Central memory CD8-positive, alpha-beta T cell (primary cell): Measurements from ENCODE around the gene CSNK2A1.

Experiments used
- ATAC-seq: fragments of 150-1000 bp; cut with Tn5 transposase; replicated peaks from 2 replicates; pipeline ENCODE4 v1.10.0; 2022; ENCODE audit warnings: mild to moderate bottlenecking, moderate FRiP score, moderate number of reproducible peaks; ENCODE audit not compliant: poor library complexity, severe bottlenecking; ENCODE audit errors: extremely low read depth
- DNase-seq, 2 donors: peaks; one replicate each; pipeline ENCODE4 v3.0.0; 2021; ENCODE audit warnings: low spot score in 2 of 2
- H3K27ac Mint-ChIP-seq: one replicate; pipeline ENCODE4 v1.8.0; 2022; ENCODE audit warnings: low read depth, mild to moderate bottlenecking, moderate library complexity, mixed read lengths
- H3K27me3 Mint-ChIP-seq: one replicate; pipeline ENCODE4 v1.8.0; 2022; ENCODE audit warnings: mixed read lengths
- H3K36me3 Mint-ChIP-seq: one replicate; pipeline ENCODE4 v1.8.0; 2022; ENCODE audit warnings: mild to moderate bottlenecking, moderate library complexity, mixed read lengths; ENCODE audit not compliant: insufficient read depth
- H3K4me1 Mint-ChIP-seq: one replicate; pipeline ENCODE4 v1.8.0; 2022; ENCODE audit warnings: mixed read lengths
- H3K4me3 Mint-ChIP-seq: one replicate; pipeline ENCODE4 v1.8.0; 2022; ENCODE audit warnings: mild to moderate bottlenecking, moderate library complexity, mixed read lengths
- H3K9me3 Mint-ChIP-seq: one replicate; pipeline ENCODE4 v1.8.0; 2022; ENCODE audit warnings: mixed read lengths

Gene CSNK2A1

DNA sequence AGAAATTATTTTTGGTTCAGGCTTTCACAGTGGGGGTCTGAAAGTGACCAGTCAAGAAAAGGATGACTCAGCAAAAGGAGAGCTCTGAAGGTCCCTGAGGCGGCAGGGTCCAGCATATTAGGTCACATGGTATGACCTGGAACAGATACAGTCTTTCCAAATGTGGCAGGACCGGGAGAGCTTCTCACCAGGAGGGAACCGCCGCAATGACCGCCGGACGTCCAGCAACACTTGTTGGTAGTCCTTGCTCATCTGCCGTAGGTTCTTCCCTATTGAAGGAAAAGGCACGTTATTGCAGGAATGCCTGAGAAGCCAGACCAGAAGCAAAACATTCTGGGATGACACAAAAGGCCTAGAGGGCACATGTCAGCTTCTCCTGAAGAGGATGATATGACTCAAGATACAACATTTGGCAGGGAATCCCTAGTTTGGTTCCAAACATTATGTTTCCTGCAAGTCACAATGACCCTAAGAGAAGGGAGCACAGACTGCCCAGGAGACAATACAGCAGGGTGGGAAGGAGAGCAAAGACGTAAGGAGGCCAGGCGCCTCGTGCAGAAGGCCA is 98.6 kb downstream of the CSNK2A1 start:
- Mint-ChIP-seq H3K27me3 (no peaks in the 10 kb centered on the region), H3K36me3 (peaks cover 46% of the 10 kb centered on the region), H3K9me3 (no peaks in the 10 kb centered on the region), H3K4me3 (no peak overlapping the region), H3K27ac (no peak overlapping the region), H3K4me1 (peaks cover 20% of the 10 kb centered on the region)
- ATAC-seq: no peak
- DNase-seq: no peak

GRCh38 chr20:444117-444516 is 99.5 kb downstream of the CSNK2A1 start:
- Mint-ChIP-seq H3K36me3 (peaks cover 48% of the 10 kb centered on the region), H3K27ac (no peak overlapping the region), H3K27me3 (no peaks in the 10 kb centered on the region), H3K9me3 (no peaks in the 10 kb centered on the region), H3K4me3 (no peak overlapping the region), H3K4me1 (peaks cover 23% of the 10 kb centered on the region)
- no peak for ATAC-seq
- no peak for DNase-seq

GRCh38 chr20:443223-443775 is 100.3 kb downstream of the CSNK2A1 start:
- Mint-ChIP-seq H3K4me1 (peaks cover 31% of the 10 kb centered on the region), H3K9me3 (no peaks in the 10 kb centered on the region), H3K27me3 (no peaks in the 10 kb centered on the region), H3K4me3 (no peak overlapping the region), H3K27ac (no peak overlapping the region), H3K36me3 (peaks cover 48% of the 10 kb centered on the region)
- ATAC-seq (no peak), DNase-seq (no peak)

GRCh38 chr20:440636-441035 is 103.0 kb downstream of the CSNK2A1 start:
- DNase-seq (no peak), ATAC-seq (no peak)
- H3K36me3 Mint-ChIP-seq: peaks cover 47% of the 10 kb centered on the region
- H3K27ac Mint-ChIP-seq: no peak overlapping the region
- H3K4me1 Mint-ChIP-seq: peaks cover 47% of the 10 kb centered on the region
- no peaks in the 10 kb centered on the region for H3K9me3 Mint-ChIP-seq
- H3K27me3 Mint-ChIP-seq: no peaks in the 10 kb centered on the region
- H3K4me3 Mint-ChIP-seq: no peak overlapping the region

DNA sequence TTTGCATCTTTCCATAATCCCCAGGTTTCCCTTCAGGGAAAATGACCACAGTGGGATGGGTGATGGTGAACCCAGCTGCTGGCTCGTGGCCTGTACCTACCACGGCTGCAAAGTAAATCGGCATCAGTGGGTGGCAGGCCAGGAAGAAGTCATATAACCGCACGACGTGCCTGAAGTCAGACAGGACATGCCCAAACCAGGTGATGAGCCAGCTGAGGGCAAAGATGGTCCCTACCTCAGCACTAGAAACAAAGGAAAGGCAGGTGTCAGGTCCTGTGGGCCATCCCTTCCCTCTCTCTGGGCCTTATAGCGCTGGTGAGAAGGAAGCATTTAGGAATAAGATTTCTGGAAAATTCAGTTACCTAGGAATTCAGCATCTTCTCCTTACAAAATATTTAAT is 103.4 kb downstream of the CSNK2A1 start:
- DNase-seq (no peak), ATAC-seq (no peak)
- Mint-ChIP-seq H3K4me3 (peak overlapping the region; percentile 60), H3K9me3 (no peaks in the 10 kb centered on the region), H3K36me3 (peaks cover 49% of the 10 kb centered on the region), H3K27ac (no peak overlapping the region), H3K4me1 (peaks cover 51% of the 10 kb centered on the region), H3K27me3 (no peaks in the 10 kb centered on the region)

DNA sequence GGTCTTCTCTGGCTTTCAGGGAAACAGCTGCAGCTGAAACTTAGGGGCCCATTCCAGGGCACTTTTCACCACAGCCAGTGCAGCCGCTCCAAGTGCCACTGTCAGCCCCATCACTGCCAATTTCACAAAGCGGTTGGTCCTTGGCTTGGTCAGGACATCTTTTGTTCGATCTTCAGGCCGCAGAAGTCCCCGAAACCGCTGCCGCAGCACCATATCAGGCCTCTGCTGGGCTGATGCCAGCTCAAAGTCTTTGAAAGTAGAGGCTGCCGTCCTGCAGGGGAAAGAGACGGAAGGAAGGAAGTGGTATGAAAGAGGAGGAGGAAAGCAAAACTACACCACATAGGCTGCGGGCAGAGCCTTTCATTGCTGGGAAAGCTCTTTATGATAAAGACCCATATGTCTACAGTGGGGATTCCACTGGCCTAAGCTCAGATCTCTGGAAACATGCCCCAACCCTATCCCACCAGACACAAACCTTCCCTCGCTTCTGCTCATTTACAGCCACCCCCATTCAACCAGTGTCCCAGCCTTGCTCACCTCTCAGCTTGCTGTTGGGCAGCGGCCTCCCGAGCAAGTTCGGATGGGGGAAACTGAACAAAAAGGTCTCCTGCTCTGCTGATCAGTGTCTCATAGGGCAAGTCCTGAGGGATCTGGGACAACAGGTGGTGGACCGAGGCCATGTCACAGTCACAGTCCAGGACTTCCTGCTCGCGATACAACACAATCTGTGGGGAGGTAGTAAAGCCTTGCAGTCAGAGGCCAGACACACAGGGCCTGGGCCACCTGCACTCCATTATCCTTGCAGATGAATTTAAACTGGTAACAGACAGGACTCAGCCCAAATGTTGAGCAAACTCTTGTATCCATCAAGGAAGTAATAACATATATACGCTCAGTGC is 104.8 kb downstream of the CSNK2A1 start:
- peak overlapping the region; percentile 60 for H3K4me3 Mint-ChIP-seq
- DNase-seq: peak; percentile 48 to 61
- H3K36me3 Mint-ChIP-seq: peaks cover 42% of the 10 kb centered on the region
- peak overlapping the region; percentile 78 for H3K27ac Mint-ChIP-seq
- peaks cover 57% of the 10 kb centered on the region for H3K4me1 Mint-ChIP-seq
- peak; percentile 90 for ATAC-seq
- H3K27me3 Mint-ChIP-seq: no peaks in the 10 kb centered on the region
- no peaks in the 10 kb centered on the region for H3K9me3 Mint-ChIP-seq

- Mint-ChIP-seq H3K9me3 (no peaks in the 10 kb centered on the region), H3K27me3 (no peaks in the 10 kb centered on the region), H3K36me3 (peaks cover 39% of the 10 kb centered on the region), H3K27ac (peak overlapping the region; percentile 78), H3K4me3 (peak overlapping the region; percentile 60), H3K4me1 (peaks cover 62% of the 10 kb centered on the region)
- ATAC-seq: no peak
- DNase-seq: no peak
These were observed 105.7 kb downstream of the CSNK2A1 start for GRCh38 chr20:437787-438486.

DNA sequence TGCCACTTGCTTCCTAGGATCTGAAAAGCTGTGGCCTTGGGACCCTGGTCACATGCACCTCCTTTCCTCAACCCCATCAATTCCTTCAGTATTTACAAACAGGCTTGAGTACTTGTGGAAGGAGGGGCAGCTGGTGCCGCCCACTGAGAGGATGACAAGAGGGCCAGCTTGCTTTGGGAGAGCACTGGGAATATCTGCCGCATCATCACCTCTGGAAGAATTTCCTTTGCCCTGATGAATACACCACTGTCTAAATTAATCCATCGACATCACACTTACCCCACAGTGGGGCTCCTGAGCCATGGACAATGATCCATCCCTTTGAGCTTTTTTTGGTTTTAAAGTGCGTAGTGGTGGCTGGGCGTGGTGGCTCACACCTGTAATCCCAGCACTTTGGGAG is 107.1 kb downstream of the CSNK2A1 start:
- H3K36me3 Mint-ChIP-seq: peaks cover 27% of the 10 kb centered on the region
- no peaks in the 10 kb centered on the region for H3K27me3 Mint-ChIP-seq
- no peak overlapping the region for H3K27ac Mint-ChIP-seq
- ATAC-seq: no peak
- DNase-seq: no peak
- no peak overlapping the region for H3K4me3 Mint-ChIP-seq
- no peaks in the 10 kb centered on the region for H3K9me3 Mint-ChIP-seq
- peaks cover 63% of the 10 kb centered on the region for H3K4me1 Mint-ChIP-seq

- no peaks in the 10 kb centered on the region for H3K27me3 Mint-ChIP-seq
- H3K36me3 Mint-ChIP-seq: peaks cover 25% of the 10 kb centered on the region
- no peak for DNase-seq
- ATAC-seq: no peak
- H3K9me3 Mint-ChIP-seq: no peaks in the 10 kb centered on the region
- H3K4me3 Mint-ChIP-seq: peak overlapping the region; percentile 11
- H3K4me1 Mint-ChIP-seq: peaks cover 66% of the 10 kb centered on the region
- no peak overlapping the region for H3K27ac Mint-ChIP-seq
These were observed 108.0 kb downstream of the CSNK2A1 start for GRCh38 chr20:435558-435957.

DNA sequence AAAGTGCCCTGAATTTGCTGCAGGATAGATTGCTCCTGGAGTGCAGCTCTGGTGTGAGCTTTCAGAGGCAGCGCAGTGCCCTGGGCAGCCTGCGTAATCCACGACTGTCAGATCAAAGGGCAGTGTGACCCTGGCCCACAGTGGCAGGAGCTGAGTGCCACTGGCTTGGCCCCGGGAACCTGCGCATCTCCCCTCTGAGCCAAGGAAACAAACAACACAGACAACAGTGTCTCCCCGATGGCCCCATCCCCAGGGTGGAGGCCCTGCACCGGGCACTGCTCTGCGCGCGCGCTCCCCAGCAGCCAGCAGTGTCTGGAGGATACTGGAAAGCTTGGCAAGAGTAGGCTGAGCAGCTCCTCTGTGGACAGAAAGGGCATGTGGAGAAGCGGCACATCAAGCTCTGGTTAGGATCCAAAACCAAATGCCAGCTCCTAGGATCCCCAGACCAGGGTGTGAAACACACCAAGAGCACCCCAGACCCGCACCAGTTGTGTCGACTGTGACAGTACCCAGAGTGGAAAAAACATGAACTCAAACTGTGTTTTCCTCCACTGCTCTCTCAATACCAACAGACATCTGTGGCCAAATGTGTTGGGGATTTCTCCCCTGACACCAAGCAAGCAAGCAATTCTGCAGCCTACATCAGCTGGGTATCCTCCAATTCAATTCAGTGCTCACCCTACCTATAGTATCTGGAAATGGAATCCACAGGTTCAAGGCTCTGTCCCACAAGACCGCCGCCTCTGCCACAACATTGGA is 108.8 kb downstream of the CSNK2A1 start:
- H3K36me3 Mint-ChIP-seq: peaks cover 27% of the 10 kb centered on the region
- peaks cover 66% of the 10 kb centered on the region for H3K4me1 Mint-ChIP-seq
- peak overlapping the region; percentile 59 for H3K4me3 Mint-ChIP-seq
- ATAC-seq (no peak), DNase-seq (no peak)
- no peaks in the 10 kb centered on the region for H3K27me3 Mint-ChIP-seq
- no peaks in the 10 kb centered on the region for H3K9me3 Mint-ChIP-seq
- peak overlapping the region; percentile 95 for H3K27ac Mint-ChIP-seq

- Mint-ChIP-seq H3K4me3 (peak overlapping the region; percentile 59), H3K27me3 (no peaks in the 10 kb centered on the region), H3K4me1 (peaks cover 60% of the 10 kb centered on the region), H3K9me3 (no peaks in the 10 kb centered on the region), H3K27ac (peak overlapping the region; percentile 95), H3K36me3 (peaks cover 29% of the 10 kb centered on the region)
- DNase-seq (no peak), ATAC-seq (no peak)
These were observed 109.4 kb downstream of the CSNK2A1 start for GRCh38 chr20:434221-434620.
